ENCODE measurements around the gene SEMA4D.

The SEMA4D gene

DNA sequence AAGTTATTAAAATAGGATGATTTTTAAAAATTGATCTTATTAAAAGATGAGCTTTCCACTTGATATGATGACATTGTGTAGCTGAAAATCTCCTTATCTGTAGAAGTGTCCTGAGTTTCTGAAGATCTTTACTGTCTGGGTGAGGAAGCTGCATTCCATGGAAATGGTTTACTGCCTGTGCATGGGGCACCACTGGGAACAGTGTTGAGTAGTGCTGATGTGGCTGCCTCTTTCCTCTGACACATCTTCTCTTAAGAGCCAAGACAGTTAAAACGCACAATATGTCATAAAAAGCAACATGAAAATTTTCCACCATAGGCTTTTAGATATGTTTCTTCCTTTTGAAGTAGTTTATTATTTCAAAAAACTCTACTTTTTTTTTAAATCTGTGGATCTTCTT is 155.0 kb downstream of the SEMA4D start:
- TF ChIP-seq EP300 (IDR thresholded peaks at IDR 0.05; ENCODE audit: borderline replicate concordance) (no peak), RAD21 (IDR thresholded peaks at IDR 0.05; ENCODE audit: low read depth) (no peak), TAF1 (IDR thresholded peaks at IDR 0.05; ENCODE audit: low read depth) (no peak), YY1 (IDR thresholded peaks at IDR 0.05; ENCODE audit: low read depth) (no peak), REST (IDR thresholded peaks at IDR 0.05; ENCODE audit: low read depth) (no peak), MAX (IDR thresholded peaks at IDR 0.05) (no peak), TCF12 (IDR thresholded peaks at IDR 0.05; ENCODE audit: low read depth) (no peak), CREB1 (IDR thresholded peaks at IDR 0.05; ENCODE audit: low read depth) (no peak), USF1 (IDR thresholded peaks at IDR 0.05) (no peak), EGR1 (IDR thresholded peaks at IDR 0.05) (no peak), TEAD4 (IDR thresholded peaks at IDR 0.05) (no peak), CEBPB (IDR thresholded peaks at IDR 0.05) (no peak), ZBTB7A (IDR thresholded peaks at IDR 0.05; ENCODE audit: low read depth) (no peak), FOXM1 (IDR thresholded peaks at IDR 0.05; ENCODE audit: borderline replicate concordance, low read depth) (no peak), NFIC (IDR thresholded peaks at IDR 0.05) (no peak)

DNA sequence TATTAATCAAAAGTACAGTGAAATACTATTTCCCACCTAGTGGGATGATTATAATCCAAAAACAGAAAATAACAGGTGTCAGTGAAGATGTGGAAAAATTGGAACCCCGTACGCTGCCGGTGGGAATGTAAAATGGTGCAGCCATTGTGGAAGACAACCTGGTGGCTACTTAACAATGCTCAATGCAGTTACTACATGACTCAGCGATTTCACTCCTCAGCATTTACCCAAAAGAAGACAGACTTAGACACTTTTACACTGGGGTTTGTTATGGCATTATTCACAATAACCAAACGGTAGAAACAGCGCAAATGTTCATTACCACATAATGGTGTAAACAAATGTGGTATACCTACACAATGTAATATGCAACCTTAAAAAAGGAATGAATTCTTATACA is 155.7 kb downstream of the SEMA4D start:
- TF ChIP-seq EGR1 (IDR thresholded peaks at IDR 0.05) (no peak), EP300 (IDR thresholded peaks at IDR 0.05; ENCODE audit: borderline replicate concordance) (no peak), MAX (IDR thresholded peaks at IDR 0.05) (no peak), ZBTB7A (IDR thresholded peaks at IDR 0.05; ENCODE audit: low read depth) (no peak), RAD21 (IDR thresholded peaks at IDR 0.05; ENCODE audit: low read depth) (no peak), FOXM1 (IDR thresholded peaks at IDR 0.05; ENCODE audit: borderline replicate concordance, low read depth) (no peak), USF1 (IDR thresholded peaks at IDR 0.05) (no peak), TAF1 (IDR thresholded peaks at IDR 0.05; ENCODE audit: low read depth) (no peak)

DNA sequence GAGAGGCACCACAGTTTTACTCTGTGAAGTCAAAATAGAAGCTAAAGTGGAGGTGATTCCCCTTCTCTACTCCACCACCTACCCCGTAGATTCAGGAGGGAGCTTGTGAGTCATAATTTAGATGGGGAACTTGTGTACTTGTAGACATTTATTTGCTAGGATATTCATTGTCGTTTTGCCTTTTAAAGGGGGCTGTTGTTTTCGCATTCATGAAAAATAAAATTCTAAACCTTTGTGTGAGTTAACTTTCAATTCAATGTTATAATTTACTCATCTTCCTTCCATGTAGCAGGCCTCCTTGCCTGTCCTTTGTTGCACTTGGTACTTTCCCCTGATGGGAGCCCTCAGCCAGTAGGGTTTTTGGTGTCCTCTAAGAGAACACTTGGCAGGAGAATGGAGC is 157.6 kb downstream of the SEMA4D start:
- TF ChIP-seq TCF12 (IDR thresholded peaks at IDR 0.05; ENCODE audit: low read depth) = no peak
- no peak for TF ChIP-seq MAX (IDR thresholded peaks at IDR 0.05)

DNA sequence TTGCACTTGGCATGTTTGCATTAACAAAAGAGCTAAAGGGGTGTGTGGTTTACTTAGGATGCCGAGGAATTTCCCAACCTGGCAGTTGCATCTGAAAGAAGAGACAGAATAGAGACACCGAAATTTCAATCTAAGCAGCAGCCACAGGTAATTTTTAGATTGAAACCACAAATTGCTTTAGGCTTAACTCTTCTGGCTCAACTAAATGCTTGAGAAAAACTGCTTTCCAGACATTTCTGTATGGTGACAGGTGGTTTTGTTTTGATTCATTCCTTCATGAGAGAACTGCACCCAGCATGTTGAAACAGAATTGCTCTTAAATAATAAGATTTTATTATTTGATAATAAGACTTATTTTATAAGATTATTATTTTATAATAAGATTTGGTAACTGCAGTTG is 158.1 kb downstream of the SEMA4D start:
- TF ChIP-seq CEBPB (IDR thresholded peaks at IDR 0.05) (no peak), TCF12 (IDR thresholded peaks at IDR 0.05; ENCODE audit: low read depth) (no peak), EGR1 (IDR thresholded peaks at IDR 0.05) (no peak), NFIC (IDR thresholded peaks at IDR 0.05) (no peak), FOXM1 (IDR thresholded peaks at IDR 0.05; ENCODE audit: borderline replicate concordance, low read depth) (no peak), CREB1 (IDR thresholded peaks at IDR 0.05; ENCODE audit: low read depth) (no peak)

- TF ChIP-seq RAD21 (IDR thresholded peaks at IDR 0.05; ENCODE audit: low read depth) = no peak
- TF ChIP-seq MAX (IDR thresholded peaks at IDR 0.05) = no peak
- no peak for TF ChIP-seq NFIC (IDR thresholded peaks at IDR 0.05)
- TF ChIP-seq TAF1 (IDR thresholded peaks at IDR 0.05; ENCODE audit: low read depth) = no peak
- TF ChIP-seq FOXM1 (IDR thresholded peaks at IDR 0.05; ENCODE audit: borderline replicate concordance, low read depth) = no peak
- no peak for TF ChIP-seq EGR1 (IDR thresholded peaks at IDR 0.05)
- no peak for TF ChIP-seq REST (IDR thresholded peaks at IDR 0.05; ENCODE audit: low read depth)
- no peak for TF ChIP-seq USF1 (IDR thresholded peaks at IDR 0.05)
Observed at GRCh38 chr9:89330513-89330912, 167.4 kb downstream of the SEMA4D start.

GRCh38 chr9:89329917-89330316 is 168.0 kb downstream of the SEMA4D start:
- TF ChIP-seq EP300 (IDR thresholded peaks at IDR 0.05; ENCODE audit: borderline replicate concordance) = no peak
- no peak for TF ChIP-seq CREB1 (IDR thresholded peaks at IDR 0.05; ENCODE audit: low read depth)
- no peak for TF ChIP-seq TEAD4 (IDR thresholded peaks at IDR 0.05)
- TF ChIP-seq EGR1 (IDR thresholded peaks at IDR 0.05) = no peak
- peak; percentile 70 for TF ChIP-seq REST (IDR thresholded peaks at IDR 0.05; ENCODE audit: low read depth)
- TF ChIP-seq NFIC (IDR thresholded peaks at IDR 0.05) = no peak
- TF ChIP-seq TAF1 (IDR thresholded peaks at IDR 0.05; ENCODE audit: low read depth) = no peak
- TF ChIP-seq YY1 (IDR thresholded peaks at IDR 0.05; ENCODE audit: low read depth) = no peak

All from Ishikawa (cell line).